ENCODE results near the gene KIF4B. TPM values are rescaled to one million over a fixed set of nuclear protein-coding genes. Genes with fewer than 3 reads are reported as not detected.

The KIF4B gene
- total and polyA plus RNA-seq, 2 of the 13 experiments (the other 11 are each of a cell fraction or from before 2014, with no cell fraction given), result 0.04 TPM; not detected in 1

DNA sequence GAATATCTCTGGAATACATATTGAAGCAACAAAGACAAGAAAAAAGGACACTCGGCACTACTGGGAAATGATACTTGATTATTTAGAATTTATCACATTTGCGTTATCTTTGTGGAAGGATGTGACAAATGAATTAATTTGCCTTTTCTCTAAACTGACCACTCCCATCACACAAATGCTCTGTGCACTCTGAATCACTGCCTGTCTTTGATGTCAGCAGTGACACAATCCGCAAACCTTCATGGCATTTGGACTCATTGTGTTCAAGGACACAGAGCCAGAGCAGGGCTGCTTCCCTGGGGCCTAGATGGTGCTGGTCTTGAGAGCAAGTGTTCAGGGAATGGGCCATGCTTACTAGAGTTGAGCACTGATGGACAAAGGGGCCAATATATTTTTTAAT is 4.9 kb upstream of the KIF4B start (continued):
- TF ChIP-seq, protein P1, sequence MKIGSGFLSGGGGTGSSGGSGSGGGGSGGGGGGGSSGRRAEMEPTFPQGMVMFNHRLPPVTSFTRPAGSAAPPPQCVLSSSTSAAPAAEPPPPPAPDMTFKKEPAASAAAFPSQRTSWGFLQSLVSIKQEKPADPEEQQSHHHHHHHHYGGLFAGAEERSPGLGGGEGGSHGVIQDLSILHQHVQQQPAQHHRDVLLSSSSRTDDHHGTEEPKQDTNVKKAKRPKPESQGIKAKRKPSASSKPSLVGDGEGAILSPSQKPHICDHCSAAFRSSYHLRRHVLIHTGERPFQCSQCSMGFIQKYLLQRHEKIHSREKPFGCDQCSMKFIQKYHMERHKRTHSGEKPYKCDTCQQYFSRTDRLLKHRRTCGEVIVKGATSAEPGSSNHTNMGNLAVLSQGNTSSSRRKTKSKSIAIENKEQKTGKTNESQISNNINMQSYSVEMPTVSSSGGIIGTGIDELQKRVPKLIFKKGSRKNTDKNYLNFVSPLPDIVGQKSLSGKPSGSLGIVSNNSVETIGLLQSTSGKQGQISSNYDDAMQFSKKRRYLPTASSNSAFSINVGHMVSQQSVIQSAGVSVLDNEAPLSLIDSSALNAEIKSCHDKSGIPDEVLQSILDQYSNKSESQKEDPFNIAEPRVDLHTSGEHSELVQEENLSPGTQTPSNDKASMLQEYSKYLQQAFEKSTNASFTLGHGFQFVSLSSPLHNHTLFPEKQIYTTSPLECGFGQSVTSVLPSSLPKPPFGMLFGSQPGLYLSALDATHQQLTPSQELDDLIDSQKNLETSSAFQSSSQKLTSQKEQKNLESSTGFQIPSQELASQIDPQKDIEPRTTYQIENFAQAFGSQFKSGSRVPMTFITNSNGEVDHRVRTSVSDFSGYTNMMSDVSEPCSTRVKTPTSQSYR (CRISPR knock-in tag; IDR thresholded peaks at IDR 0.05; ENCODE audit: borderline replicate concordance), result no peak
- TF ChIP-seq ZNF138 (CRISPR knock-in tag; IDR thresholded peaks at IDR 0.05; ENCODE audit: low read depth) (no peak), CSRNP2 (CRISPR knock-in tag; conservative IDR thresholded peaks at IDR 0.05; ENCODE audit: low read depth) (no peak), HMG20B (CRISPR knock-in tag; conservative IDR thresholded peaks at IDR 0.05) (peak; percentile 78), TEAD2 (CRISPR knock-in tag; IDR thresholded peaks at IDR 0.05) (no peak), GPN1 (CRISPR knock-in tag; IDR thresholded peaks at IDR 0.05; ENCODE audit: borderline replicate concordance) (no peak), MAFF (IDR thresholded peaks at IDR 0.05; ENCODE audit: low read depth, low read length) (no peak), HINFP (CRISPR knock-in tag; IDR thresholded peaks at IDR 0.05; ENCODE audit: low read depth) (no peak), XRCC5 (optimal IDR thresholded peaks at IDR 0.05; ENCODE audit: low read length) (no peak), ZNF34 (CRISPR knock-in tag; IDR thresholded peaks at IDR 0.05; ENCODE audit: borderline replicate concordance) (no peak), HDAC1 (CRISPR knock-in tag; IDR thresholded peaks at IDR 0.05) (peak; percentile 74), EHMT2 (IDR thresholded peaks at IDR 0.05; ENCODE audit: borderline replicate concordance, low read depth, low read length) (no peak), ZNF792 (CRISPR knock-in tag; IDR thresholded peaks at IDR 0.05) (no peak), TCF7L2 (IDR thresholded peaks at IDR 0.05; ENCODE audit: low read depth, low read length) (0 out of 2 replicates have a peak, but pooled peaks have one; percentile 16), SMAD9 (CRISPR knock-in tag; IDR thresholded peaks at IDR 0.05) (no peak), ZSCAN31 (CRISPR knock-in tag; IDR thresholded peaks at IDR 0.05; ENCODE audit: low read depth) (no peak), ZBTB14 (CRISPR knock-in tag; IDR thresholded peaks at IDR 0.05) (no peak), SMARCC2 (IDR thresholded peaks at IDR 0.05) (0 out of 2 replicates have a peak, but pooled peaks have one; percentile 33), HNF4A (CRISPR knock-in tag; IDR thresholded peaks at IDR 0.05) (peak; percentile 82), NRL (CRISPR knock-in tag; IDR thresholded peaks at IDR 0.05; ENCODE audit: borderline replicate concordance) (no peak), ZNF33A (CRISPR knock-in tag; IDR thresholded peaks at IDR 0.05; ENCODE audit: borderline replicate concordance) (no peak), GATAD2A (CRISPR knock-in tag; IDR thresholded peaks at IDR 0.05) (peak; percentile 76), HNF4G (IDR thresholded peaks at IDR 0.05; ENCODE audit: borderline replicate concordance, low read depth, low read length) (peak; percentile 62; the same call in 1 of the 2 replicates), HNF4G (CRISPR knock-in tag; IDR thresholded peaks at IDR 0.05; ENCODE audit: borderline replicate concordance, low read depth) (peak; percentile 59; the same call in 1 of the 2 replicates), TBX2 (CRISPR knock-in tag; IDR thresholded peaks at IDR 0.05; ENCODE audit: borderline replicate concordance) (peak; percentile 26; the same call in 1 of the 2 replicates), ELF3 (CRISPR knock-in tag; IDR thresholded peaks at IDR 0.05) (peak; percentile 77)

Measured in HepG2 (cell line).